Prostate gland (tissue), 2 donors: ENCODE data around the gene HK1. TPM values are rescaled to one million over a fixed set of nuclear protein-coding genes. Genes with fewer than 3 reads are reported as not detected.
A peak's percentile ranks its signal among the peaks of the same experiment; 100 is the strongest.

ENCODE experiments used
- DNase-seq: peaks from one replicate; pipeline ENCODE4 v3.0.0-alpha.2; 2019; ENCODE audit warnings: low spot score
- H3K27ac ChIP-seq, 2 donors: fragments of 200-600 bp; sonication (generic); 2 replicates each; pipeline ENCODE4 v1.5.1; 2017 to 2019
- H3K27me3 ChIP-seq: fragments of 200-600 bp; sonication (generic); replicated peaks from 2 replicates; pipeline ENCODE4 v1.5.1; 2019; ENCODE audit not compliant: insufficient read depth
- H3K36me3 ChIP-seq, 2 donors: fragments of 200-600 bp; sonication (generic); 1 replicate in 1 of 2; 2 replicates in 1 of 2; pipeline versions ENCODE4 v1.5.1 to v1.8.1; 2017 to 2019
- H3K4me1 ChIP-seq: fragments of 200-600 bp; sonication (generic); replicated peaks from 2 replicates; pipeline ENCODE4 v1.5.1; 2019
- H3K4me3 ChIP-seq, 2 donors: fragments of 200-600 bp; sonication (generic); 2 replicates each; pipeline ENCODE4 v1.5.1; 2017 to 2019
- H3K9me3 ChIP-seq: fragments of 200-600 bp; sonication (generic); 2 replicates; pipeline ENCODE4 v1.5.1; 2017
- CTCF ChIP-seq, 4 experiments: fragments of 200-600 bp in 2 of 4; fragments of 450-650 bp in 2 of 4; sonication (generic) in 2 of 4; IDR thresholded peaks; 1 replicate in 3 of 4; 2 replicates in 1 of 4; pipeline ENCODE4 v1.5.1; 2016 to 2019; ENCODE audit warnings: antibody characterized with exemption in 4 of 4, mild to moderate bottlenecking in 2 of 4, moderate library complexity in 2 of 4
- POLR2A ChIP-seq: fragments of 450-650 bp; IDR thresholded peaks from one replicate; pipeline ENCODE4 v1.6.1; 2016; ENCODE audit warnings: antibody characterized with exemption, mild to moderate bottlenecking
- POLR2AphosphoS5 ChIP-seq: sonication (generic); formaldehyde crosslinking; IDR thresholded peaks from one replicate; pipeline ENCODE4 v1.6.1; 2017; ENCODE audit warnings: antibody characterized with exemption
- WGBS: methylation state at CpG from one replicate; pipeline ENCODE4 v1.1.5; 2018; 5-methylcytosine and 5-hydroxymethylcytosine counted together
- intact Hi-C: fragments of 100-400 bp; cut with DNase I; formaldehyde crosslinking; loops from one replicate; pipeline ENCODE4 v1.14.2; 2022
- total RNA-seq, 2 donors: library from RNA; depleted of rRNA; stranded (reverse); fragments of >200 nt; gene quantifications; one replicate each; pipeline ENCODE4 v1.1.0, GENCODE V29; 2016

Gene HK1
- total RNA-seq, 2 donors from 2014 or later, result 67.8 to 134 TPM

GRCh38 chr10:69345402-69345801 lies 67.1 kb downstream of the HK1 start:
- H3K36me3 ChIP-seq, result no peaks in the 10 kb centered on the region
- H3K4me1 ChIP-seq, result peaks cover 9% of the 10 kb centered on the region
- H3K4me3 ChIP-seq, result no peak overlapping the region
- intact Hi-C loops, result no loop called here
- 32% methylated on average over 2 of the region's 2 CpGs for WGBS
- DNase-seq, result peak; percentile 67
- peak overlapping the region in 1 of 2 donors; percentile 45 for H3K27ac ChIP-seq
- no peaks in the 10 kb centered on the region for H3K9me3 ChIP-seq
- TF ChIP-seq POLR2A (no peak), POLR2AphosphoS5 (peak; percentile 21)
- no peaks in the 10 kb centered on the region for H3K27me3 ChIP-seq

- intact Hi-C loops, result no loop called here
- Histone ChIP-seq H3K36me3 (no peaks in the 10 kb centered on the region), H3K9me3 (no peaks in the 10 kb centered on the region), H3K27me3 (no peaks in the 10 kb centered on the region), H3K4me3 (no peak overlapping the region), H3K27ac (peak overlapping the region in 1 of 2 donors; percentile 45), H3K4me1 (peaks cover 9% of the 10 kb centered on the region)
- DNase-seq, result no peak
- TF ChIP-seq POLR2A (no peak), POLR2AphosphoS5 (no peak), CTCF (IDR thresholded peaks at IDR 0.05) (no peak)
- 62% methylated on average over 8 of the region's 8 CpGs for WGBS
Measured at GRCh38 chr10:69345890-69346474, 67.7 kb downstream of the HK1 start.

DNA sequence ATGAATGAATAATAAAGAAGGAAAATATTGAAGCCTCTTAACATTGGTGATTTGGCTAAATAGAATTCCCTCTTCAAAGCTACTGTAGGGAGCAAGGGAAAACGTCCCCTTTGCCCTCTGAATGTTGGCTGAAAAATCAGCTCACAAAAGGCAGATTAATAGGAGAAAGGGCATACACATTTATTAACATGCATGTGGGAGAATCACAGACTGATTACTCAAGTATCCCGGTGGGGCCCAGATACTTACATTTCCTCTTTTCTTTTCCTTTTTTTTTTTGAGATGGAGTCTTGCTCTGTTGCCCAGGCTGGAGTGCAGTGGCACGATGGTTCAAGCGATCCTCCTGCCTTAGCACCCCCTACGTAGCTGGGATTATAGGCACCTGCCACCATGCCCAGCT lies 68.5 kb downstream of the HK1 start:
- Histone ChIP-seq H3K4me1 (peaks cover 9% of the 10 kb centered on the region), H3K9me3 (no peaks in the 10 kb centered on the region), H3K4me3 (no peak overlapping the region), H3K27ac (no peak overlapping the region), H3K36me3 (no peaks in the 10 kb centered on the region), H3K27me3 (no peaks in the 10 kb centered on the region)
- no peak for TF ChIP-seq CTCF (IDR thresholded peaks at IDR 0.05)
- no peak for TF ChIP-seq POLR2AphosphoS5
- TF ChIP-seq POLR2A, result no peak
- WGBS, result 76% methylated on average over 5 of the region's 5 CpGs
- DNase-seq, result no peak
- intact Hi-C loops, result no loop called here

GRCh38 chr10:69348816-69349541 lies 70.7 kb downstream of the HK1 start:
- Histone ChIP-seq H3K36me3 (no peaks in the 10 kb centered on the region), H3K4me1 (peaks cover 9% of the 10 kb centered on the region), H3K9me3 (no peaks in the 10 kb centered on the region), H3K27ac (peak overlapping the region in 1 of 2 donors; percentile 48), H3K4me3 (no peak overlapping the region), H3K27me3 (no peaks in the 10 kb centered on the region)
- no peak for DNase-seq
- intact Hi-C loops, result no loop called here
- TF ChIP-seq CTCF (IDR thresholded peaks at IDR 0.05) (no peak), POLR2AphosphoS5 (no peak), POLR2A (no peak)
- WGBS, result 53% methylated on average over 10 of the region's 10 CpGs

- WGBS, result 90% methylated on average over 3 of the region's 3 CpGs
- Histone ChIP-seq H3K9me3 (no peaks in the 10 kb centered on the region), H3K36me3 (no peaks in the 10 kb centered on the region), H3K27ac (peak overlapping the region in 1 of 2 donors; percentile 48), H3K27me3 (no peaks in the 10 kb centered on the region), H3K4me3 (no peak overlapping the region), H3K4me1 (peaks cover 9% of the 10 kb centered on the region)
- DNase-seq, result no peak
- TF ChIP-seq CTCF (IDR thresholded peaks at IDR 0.05) (no peak), POLR2A (no peak), POLR2AphosphoS5 (no peak)
- intact Hi-C loops, result no loop called here
Measured at GRCh38 chr10:69349542-69349888, 71.2 kb downstream of the HK1 start.
